HG02763 (cell line): ENCODE data around the gene BMF.

Experiments
- ATAC-seq: cut with Tn5 transposase; IDR thresholded peaks from one replicate; pipeline ENCODE4 v1.9.1; 2021; ENCODE audit warnings: mild to moderate bottlenecking, moderate library complexity; ENCODE audit not compliant: unreplicated experiment

The BMF gene

DNA sequence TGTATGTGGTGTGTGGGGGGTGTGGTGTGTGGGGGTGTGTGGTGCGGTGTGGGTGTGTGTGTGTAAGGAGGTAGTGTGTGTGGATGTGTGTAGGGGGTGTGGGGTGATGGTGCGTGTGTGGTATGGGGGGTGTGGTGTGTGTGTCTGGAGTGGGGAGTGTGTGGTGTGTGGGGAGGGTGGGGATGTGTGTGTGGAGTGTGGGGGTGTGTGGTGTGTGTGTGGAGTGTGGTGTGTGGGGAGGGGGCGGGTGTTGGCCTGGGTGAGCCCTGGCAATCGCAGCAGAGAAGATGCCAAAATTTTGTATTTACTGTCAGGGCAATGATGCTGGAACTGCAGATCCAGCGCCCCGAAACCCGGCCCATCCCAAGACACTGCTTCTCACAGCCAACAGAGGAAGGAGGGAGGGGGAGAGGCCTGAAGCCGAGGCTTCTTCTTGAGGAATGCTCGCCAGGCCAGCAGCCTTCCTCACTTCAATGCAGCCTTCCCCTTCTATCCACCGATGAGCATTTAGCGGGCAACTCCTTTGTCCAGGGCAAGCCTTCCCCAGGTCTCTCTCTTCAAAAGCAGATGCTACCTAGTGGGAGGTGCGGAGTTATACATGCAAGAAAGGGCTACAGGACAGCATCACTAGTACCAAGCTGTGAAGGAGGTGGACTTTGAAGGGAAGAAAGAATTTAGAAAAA lies 57.8 kb downstream of the BMF start:
- no peak for ATAC-seq

DNA sequence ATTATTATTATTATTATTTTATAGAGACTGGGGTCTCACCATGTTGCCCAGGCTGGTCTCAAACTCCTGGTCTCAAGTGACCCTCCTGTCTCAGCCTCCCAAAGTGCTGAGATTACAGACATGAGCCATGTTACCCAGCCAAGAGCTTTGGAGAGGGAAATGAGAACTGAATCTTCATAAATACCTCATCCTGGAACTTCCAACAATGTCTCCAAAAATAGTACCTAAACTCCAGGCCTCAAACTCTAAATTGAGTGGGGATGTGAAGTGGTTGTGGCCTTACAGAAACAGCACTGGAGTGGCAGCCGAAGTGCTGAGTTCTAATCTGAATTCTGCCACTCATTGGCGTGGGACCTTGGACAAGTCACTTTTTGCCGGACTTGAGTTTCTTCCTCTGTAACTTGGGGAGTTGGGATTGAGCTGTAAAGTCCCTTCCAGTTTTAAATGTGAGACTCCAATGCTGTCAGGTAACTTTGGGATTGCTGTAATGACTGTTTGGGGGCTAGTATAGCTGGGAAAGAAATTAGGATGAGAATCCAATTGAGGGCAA lies 59.7 kb downstream of the BMF start:
- ATAC-seq = no peak

DNA sequence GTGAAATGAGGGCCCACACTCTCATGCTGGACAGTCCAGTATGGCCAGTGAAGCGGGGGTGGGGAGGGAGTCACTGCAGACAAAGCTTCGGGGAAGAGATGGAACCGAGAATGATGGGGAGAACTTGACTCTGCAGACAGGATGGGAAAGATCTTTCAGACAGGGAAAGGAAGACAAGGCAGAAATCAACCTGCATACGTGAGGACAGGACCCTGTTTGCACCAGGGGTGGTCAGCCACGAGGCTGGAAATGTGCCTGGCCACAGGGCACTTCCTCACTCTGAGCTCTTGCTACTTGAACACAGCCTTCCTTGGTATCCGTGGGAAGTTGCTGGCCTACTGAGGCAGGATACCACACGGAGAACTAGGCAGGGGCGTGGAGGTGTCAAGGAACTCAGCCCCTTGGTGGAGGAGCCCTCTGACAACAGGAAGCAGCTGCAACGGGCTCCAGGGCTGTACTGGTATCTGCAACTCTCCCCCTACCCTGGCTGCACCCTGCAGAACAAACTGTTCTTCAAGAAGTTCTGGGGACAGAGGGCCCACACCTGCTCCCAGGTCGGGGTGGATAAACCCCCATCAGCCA lies 60.4 kb downstream of the BMF start:
- no peak for ATAC-seq

DNA sequence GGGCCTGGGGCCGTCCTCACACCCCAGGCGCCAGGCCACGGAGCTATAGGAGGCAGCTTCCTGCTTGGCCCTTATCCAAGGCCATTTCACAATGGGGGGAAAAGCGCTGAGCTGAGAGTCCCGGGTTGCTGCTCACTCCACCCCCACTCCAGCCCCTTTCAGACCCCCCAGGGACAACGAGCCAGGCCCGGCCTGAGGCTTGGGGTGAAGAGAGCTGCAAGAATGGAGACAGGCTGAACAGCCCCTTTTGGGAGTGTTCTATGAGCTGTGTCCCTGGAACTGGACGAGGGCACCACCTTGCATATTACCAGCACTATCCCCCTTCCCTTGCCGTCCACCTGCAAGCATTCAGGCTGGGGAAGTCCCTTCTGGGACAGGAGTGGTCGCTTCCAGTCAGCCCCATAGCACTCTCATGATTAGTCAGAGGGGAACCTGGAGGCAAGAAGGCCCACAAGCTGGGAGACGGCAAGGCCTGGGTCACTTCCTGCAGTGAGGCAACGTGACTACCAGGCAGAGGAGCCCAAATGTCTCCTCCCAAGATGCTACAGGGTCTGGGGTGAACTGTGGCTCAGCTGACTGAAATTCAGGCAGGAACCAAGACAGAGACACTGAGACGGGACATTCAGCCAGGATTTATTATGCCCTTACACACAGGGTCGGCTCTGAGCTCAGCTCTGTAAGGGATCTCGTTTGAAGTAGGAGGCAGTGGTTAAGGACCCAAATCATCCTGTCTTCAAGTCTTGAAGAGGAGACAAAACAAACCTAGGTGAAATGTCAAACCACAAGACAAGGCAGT lies 61.1 kb downstream of the BMF start:
- peak; percentile 39 for ATAC-seq

DNA sequence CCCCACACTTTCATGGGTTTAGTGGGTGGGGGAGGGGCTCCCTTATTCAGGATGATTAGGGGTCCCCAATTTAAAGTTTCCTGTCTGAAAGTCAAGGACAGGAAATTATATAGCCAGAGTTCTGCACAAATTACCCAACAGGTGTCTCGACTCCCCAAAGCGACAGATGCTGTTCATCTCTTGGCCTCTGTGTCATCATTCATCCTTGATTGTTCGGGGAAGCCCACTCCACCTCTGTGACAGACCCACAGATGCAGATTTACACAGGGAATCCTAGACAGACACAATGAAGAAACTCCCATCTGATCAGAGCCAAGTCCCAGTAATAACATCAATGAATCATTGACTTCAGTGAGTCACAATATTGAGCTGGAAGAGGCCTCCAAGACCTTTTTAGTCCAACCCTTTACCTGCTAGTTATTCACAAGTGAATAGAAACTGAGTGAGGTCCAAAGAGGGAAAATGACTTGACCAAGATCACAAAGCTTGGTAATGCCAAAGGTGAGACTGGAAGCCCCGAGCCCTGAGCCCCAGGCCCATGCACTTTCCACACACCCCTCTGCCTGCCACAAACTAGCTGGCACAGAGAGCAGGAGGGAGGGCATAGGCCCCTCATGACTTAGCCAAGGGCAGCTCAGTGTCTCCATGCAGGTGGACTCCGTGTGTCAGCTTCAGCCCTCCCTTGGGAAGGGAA lies 61.8 kb downstream of the BMF start:
- ATAC-seq = no peak

DNA sequence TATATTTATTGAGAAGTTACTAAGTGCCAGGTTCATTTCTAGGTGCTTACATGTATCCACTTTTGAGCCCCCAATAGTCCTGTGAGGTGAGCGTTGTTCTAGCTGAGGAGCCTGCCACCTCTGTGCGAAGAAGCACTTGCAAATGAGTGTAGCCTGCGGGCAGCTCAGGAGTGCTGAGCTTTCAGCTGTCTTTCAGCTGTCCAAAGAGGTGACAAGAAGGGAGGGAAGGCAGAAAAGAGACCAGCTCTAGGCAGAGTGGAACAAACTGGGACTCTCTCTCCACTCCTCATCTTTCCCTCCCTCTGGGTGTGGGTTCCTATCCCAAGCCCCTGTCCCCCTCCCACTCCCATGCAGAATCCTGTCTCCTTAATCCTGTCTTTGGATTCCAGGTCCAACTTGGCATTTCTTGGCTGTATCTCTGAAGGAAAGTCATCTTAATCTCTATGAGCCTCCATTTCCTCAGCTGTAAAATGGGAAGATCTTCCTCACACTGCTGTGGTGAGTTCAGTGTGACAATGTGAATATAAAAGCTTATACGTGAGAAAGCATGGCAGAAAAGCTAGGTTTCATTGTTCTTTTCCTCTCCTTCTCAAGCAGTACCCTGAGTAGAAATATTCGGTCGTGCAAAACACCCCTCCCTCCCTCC lies 63.0 kb downstream of the BMF start:
- ATAC-seq = no peak

DNA sequence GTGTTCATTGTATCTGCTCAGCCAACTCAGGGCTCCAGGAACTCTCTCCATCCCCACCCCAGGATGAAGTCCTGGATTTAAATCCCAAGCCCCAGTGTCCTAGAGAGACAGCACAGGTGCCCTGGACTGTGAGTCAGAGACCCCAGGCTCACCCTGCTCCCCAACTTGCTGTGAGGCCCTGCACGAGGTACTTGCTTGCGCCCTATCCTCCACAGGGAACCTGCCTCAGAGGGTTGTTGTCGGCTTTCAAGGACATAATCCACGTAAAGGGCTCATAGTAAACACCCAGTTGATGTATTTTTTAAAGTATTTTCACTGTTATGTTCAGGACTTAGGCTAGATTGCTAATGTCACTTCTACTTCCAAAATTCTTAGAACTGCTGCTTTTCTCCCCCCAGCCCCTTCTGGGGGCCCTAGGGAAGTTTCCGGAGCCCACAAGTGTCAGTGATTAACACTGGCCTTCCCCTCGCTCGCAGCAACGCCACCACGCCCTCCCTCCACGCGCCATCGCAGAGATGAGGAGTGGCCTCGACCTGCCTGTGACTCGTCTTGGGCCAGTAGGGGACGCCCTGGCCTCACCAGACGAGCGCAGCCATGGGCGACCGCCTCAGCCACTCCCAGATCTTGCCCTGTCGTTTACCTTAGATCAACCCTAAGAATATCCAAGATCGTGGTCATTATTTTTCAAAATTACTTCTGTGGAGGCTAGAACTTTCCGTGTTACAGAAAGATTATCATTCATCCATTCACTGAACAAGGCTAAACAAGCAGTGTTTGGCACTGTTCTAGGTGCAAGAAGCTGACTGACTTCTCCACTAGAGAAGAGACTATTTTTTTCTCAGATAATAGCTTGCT lies 63.7 kb downstream of the BMF start:
- ATAC-seq = peak; percentile 77

DNA sequence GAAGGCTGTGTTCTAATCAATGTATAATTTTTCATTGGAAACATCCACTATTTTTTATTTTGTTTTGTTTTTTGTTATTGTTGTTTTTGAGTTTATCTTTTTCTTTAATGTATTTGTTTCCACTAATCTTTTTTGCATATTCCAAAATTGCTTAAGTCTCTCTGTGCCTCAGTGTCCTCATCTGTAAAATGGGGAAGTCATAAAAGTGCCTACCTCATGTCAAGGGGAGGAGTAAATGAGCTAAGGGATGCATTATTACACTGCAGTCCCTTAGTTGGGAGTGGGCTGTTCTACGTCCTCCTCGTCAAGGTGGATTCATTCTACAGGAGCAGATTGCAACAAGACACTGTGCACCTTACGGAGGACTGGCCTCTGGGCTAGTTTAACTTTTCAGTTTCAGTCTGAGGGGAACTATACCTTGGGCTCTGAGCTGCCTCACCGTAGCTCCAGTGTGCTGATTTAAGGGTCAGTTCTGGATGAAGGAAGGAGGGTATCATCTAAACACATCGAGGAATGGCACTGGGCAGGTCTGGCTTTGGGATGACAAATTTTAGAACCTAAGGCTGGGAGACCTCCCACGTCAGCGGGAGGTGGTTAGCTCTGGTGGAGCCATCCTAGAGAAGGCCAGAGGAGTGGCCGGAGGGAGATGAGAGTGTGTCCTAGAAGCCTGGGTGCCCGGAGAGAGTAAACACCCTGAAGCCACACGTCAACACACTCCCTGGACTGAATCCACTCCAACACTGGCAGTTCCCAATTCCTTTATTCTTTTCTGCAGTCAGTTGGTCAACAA lies 64.6 kb downstream of the BMF start:
- ATAC-seq = no peak

DNA sequence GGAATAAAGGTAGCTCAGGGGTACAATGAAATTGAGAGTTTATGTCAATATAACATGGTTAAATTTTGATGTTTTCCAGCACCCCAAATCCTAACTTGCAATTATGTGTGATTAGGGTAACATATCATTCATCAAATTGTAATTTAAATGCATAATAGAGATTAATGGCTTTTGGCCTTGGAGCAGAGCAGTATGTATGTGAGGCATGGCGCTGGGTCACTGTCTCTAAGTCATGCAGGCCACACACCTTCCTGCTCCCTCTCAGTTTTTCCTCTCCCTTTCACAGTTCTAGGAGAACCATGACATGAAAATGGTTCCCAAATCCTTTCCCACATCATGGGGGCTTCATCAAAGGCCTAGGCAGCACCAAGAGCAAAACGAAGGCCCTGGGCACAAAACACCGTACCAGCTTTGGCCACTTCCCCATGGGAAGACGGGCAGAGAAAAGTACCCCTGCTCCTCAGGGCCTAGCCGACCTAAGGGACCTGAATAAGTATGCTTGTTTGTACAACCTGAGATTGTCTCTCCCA lies 65.8 kb downstream of the BMF start:
- no peak for ATAC-seq

DNA sequence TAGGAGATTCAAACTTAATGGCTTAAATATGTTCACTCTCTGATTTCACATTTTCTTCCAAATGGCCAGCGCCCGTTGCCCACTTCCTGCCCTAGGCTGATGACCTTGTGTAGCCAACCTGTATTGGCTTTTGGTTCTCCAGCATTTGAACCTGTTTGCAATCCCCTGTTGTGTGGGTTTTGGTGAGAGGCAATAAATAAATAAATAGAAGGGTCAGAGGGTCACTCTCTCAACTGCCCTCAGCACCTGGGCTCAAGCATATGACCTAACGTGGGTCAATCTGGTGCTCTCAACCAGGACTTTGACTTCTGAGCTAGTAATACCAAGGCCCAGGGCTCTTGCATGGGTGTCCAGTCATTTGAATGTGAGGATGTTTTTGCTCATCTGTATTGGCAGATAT lies 67.9 kb downstream of the BMF start:
- ATAC-seq = no peak

DNA sequence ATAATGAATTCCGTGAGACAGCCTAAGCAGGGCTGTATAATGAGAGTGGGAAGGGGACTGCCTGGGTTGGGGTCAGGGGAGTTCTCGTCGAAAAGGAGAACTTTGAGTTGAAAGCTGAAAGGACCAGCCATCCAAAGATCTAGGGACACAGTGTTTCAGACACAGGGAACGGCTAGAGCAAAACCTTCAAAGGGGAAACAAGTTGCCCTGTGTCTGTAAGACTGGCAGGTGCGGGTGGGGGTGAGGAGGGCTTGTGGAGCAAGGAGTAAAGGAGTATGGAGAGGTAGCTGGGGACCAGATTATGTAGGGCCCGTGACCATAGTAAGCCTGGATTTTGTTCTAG lies 68.4 kb downstream of the BMF start:
- ATAC-seq = no peak

DNA sequence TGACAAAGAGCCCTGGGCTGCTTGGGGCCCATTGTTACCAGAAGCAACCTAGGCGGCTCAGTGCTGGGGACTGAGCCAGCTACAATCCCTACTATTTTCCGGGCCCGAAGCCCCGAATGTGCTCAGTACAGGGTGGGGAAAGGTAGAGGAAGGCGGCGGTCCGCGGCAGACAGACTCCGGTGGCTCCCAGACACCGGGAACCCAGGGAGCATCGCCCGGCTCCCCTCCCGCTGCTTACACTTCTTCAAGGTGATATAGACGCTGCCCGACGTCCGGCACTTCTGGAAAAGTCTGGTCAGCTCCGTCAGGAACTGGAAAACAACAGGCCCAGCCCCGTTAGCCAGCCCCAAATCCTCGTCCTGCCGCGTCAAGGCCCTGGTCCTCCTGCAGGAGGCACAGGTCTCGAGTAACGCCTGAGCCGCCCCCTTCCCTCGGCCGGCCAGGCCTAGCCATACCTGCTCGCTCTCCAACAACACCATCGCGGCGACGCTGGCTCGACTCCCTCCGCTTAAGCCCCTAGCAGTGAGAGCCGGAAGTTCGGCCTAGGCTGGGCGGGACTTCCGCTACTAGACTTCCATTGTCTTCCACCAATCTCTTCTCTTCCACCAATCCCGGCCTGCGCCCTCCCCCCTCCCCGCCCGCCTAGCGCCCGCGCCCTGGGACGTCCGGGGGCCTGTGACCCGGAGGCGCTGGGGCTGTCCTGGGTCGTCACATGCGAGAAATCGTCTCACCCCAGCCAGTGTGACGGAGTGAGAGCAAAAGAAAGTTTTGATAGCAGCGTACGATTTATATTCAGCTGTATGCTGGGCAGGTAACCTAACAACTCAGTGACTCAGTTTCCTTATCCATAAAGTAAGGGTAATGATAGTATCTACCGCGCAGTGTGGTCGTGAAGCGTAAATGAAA lies 69.8 kb downstream of the BMF start, which contains the start of gene SRP14:
Gene SRP14, minus strand, starts transcription at position 544 of the 906 bp plus-strand sequence. Its CDS starts 65 bp downstream, at position 479.
- peak; percentile 90 for ATAC-seq

DNA sequence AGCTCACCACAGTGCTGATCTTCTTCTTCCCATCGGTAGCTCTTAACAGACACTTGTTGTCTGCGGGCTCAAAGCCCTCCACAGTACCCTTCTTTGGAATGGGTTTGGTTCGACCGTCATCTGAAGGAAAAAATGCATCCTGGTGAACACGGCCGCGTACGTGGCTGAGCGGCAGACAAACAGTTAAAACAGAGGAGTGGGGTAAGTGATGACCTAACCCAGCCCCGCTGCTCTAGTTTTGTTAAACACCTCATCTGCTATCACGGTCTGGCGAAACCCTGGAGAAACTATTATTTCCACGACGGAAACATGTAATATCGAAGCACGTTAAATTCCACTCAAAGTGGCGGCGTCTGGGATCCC lies 70.4 kb downstream of the BMF start:
- no peak for ATAC-seq
